ENCODE data around the gene HES4. TPM values are rescaled to one million over a fixed set of nuclear protein-coding genes. Genes with fewer than 3 reads are reported as not detected.
"Not testable (repeated sequence)": the region's sequence is repeated elsewhere in the genome, so short reads cannot be mapped to it uniquely, and the experiment has no call there.

HES4 gene
- total RNA-seq, 1 experiment from 2014 or later, result 145 TPM

- H3K4me2 ChIP-seq (ENCODE audit: low read length), result peak within 1 kb of the TSS; percentile 100
- H2AFZ ChIP-seq (ENCODE audit: low read depth, low read length, poor library complexity, severe bottlenecking), result no peak within 1 kb of the TSS
- H3K9me2 ChIP-seq (ENCODE audit: insufficient read depth), result no peaks in the 10 kb centered on the region
- no peaks in the 10 kb centered on the region for H4K20me1 ChIP-seq (ENCODE audit: insufficient read depth)
- BruUV-seq (replicated peaks), result TSS peak; percentile 93
- ChIA-PET POLR2A (interaction anchor here (0.6 to 1.9 kb wide), 12 partner anchors 11 to 261 kb away, joined by 3 to 12 read pairs (median 4); partner anchors contain the start of genes HES4, RNF223 and UBE2J2), RAD21 (ENCODE audit: low non-redundant PET in 1 of 2, low total read pairs in 2 of 2, uncharacterized antibody in 2 of 2, unreplicated experiment in 2 of 2) (no interaction called here), CTCF (interaction anchor here (0.9 to 3.6 kb wide), 4 partner anchors 11 to 109 kb away, joined by 3 to 26 read pairs (median 6); no protein-coding TSS in a partner anchor)
- DNase-seq (ENCODE audit: low read depth, low spot score) (peak; percentile 60), ATAC-seq (peak; percentile 75)
- H3K4me3 ChIP-seq (replicated peaks in 1 of 2; ENCODE audit: low read depth in 1 of 2, low read length in 2 of 2), result peak within 1 kb of the TSS; percentile 80 to 90
- H3K27me3 ChIP-seq (ENCODE audit: insufficient read depth, low read length), result no peaks in the 10 kb centered on the region
- peaks cover 8% of the 10 kb centered on the region for H3K79me2 ChIP-seq (ENCODE audit: insufficient read depth, low read length)
- intact Hi-C loops (cut with micrococcal nuclease), result no loop called here
- no peaks in the 10 kb centered on the region for H3K36me3 ChIP-seq (ENCODE audit: control insufficient read depth in 1 of 2, insufficient read depth in 2 of 2, low read length in 2 of 2)
- peak within 1 kb of the TSS; percentile 73 for H3K27ac ChIP-seq (ENCODE audit: low read depth, low read length)
- H3K4me1 ChIP-seq (ENCODE audit: control insufficient read depth in 1 of 2, insufficient read depth in 2 of 2, low read length in 2 of 2), result peaks cover 22 to 44% of the 10 kb centered on the region in 2 experiments
- TF ChIP-seq ZFX (IDR thresholded peaks at IDR 0.05) (no peak), POLR2AphosphoS5 (IDR thresholded peaks at IDR 0.05; ENCODE audit: low read depth, low read length) (peak; percentile 90), POLR2A (IDR thresholded peaks at IDR 0.05; ENCODE audit: borderline replicate concordance, extremely low read depth, insufficient read depth, insufficient read length) (peak; percentile 49)
- H3K9me3 ChIP-seq (ENCODE audit: control insufficient read depth in 1 of 2, insufficient read depth in 1 of 2, low read depth in 1 of 2, low read length in 2 of 2), result no peaks in the 10 kb centered on the region
- peak within 1 kb of the TSS; percentile 87 for H3K9ac ChIP-seq (ENCODE audit: low read length)
These were observed 13.4 kb upstream of the HES4 start, which contains the start of gene ISG15 for GRCh38 chr1:1013105-1013921. Gene ISG15, plus strand, starts transcription at chr1:1013497. Its CDS starts 77 bp downstream, at chr1:1013574.

GRCh38 chr1:1012736-1013104, 12.8 kb upstream of the HES4 start:
- intact Hi-C loops (cut with micrococcal nuclease); H3K36me3 ChIP-seq (ENCODE audit: control insufficient read depth in 1 of 2, insufficient read depth in 2 of 2, low read length in 2 of 2); RAD21 ChIA-PET (ENCODE audit: low non-redundant PET in 1 of 2, low total read pairs in 2 of 2, uncharacterized antibody in 2 of 2, unreplicated experiment in 2 of 2); H4K20me1 ChIP-seq (ENCODE audit: insufficient read depth); ATAC-seq; H3K27me3 ChIP-seq (ENCODE audit: insufficient read depth, low read length); H3K79me2 ChIP-seq (ENCODE audit: insufficient read depth, low read length); DNase-seq (ENCODE audit: low read depth, low spot score); H2AFZ ChIP-seq (ENCODE audit: low read depth, low read length, poor library complexity, severe bottlenecking); H3K9me2 ChIP-seq (ENCODE audit: insufficient read depth); H3K9me3 ChIP-seq (ENCODE audit: control insufficient read depth in 1 of 2, insufficient read depth in 1 of 2, low read depth in 1 of 2, low read length in 2 of 2): not testable (repeated sequence)
- Histone ChIP-seq H3K9ac (ENCODE audit: low read length) (peak overlapping the region; percentile 87), H3K4me2 (ENCODE audit: low read length) (peak overlapping the region; percentile 100), H3K4me1 (ENCODE audit: control insufficient read depth in 1 of 2, insufficient read depth in 2 of 2, low read length in 2 of 2) (peaks cover 22 to 44% of the 10 kb centered on the region in 2 experiments), H3K27ac (ENCODE audit: low read depth, low read length) (peak overlapping the region; percentile 73), H3K4me3 (replicated peaks in 1 of 2; ENCODE audit: low read depth in 1 of 2, low read length in 2 of 2) (peak overlapping the region; percentile 80 to 90)
- ChIA-PET POLR2A (interaction anchor here (0.9 to 1.9 kb wide), 4 partner anchors 10 to 261 kb away, joined by 3 to 12 read pairs (median 4); partner anchors contain the start of genes RNF223 and UBE2J2), CTCF (interaction anchor here (2.3 to 3.6 kb wide), 2 partner anchors 10 to 51 kb away, joined by 10 to 26 read pairs; no protein-coding TSS in a partner anchor)
- BruUV-seq (replicated peaks), result TSS peak; percentile 94

Measured in HCT116 (cell line).